ENCODE data around the gene HSBP1L1. TPM values are rescaled to one million over a fixed set of nuclear protein-coding genes. Genes with fewer than 3 reads are reported as not detected.

Gene HSBP1L1
- total RNA-seq, 4 donors from 2014 or later = 6.6 to 21.3 (median 15.0) TPM

- Histone ChIP-seq H3K4me3 (no peak overlapping the region), H3K27ac (no peak overlapping the region), H3K4me1 (no peaks in the 10 kb centered on the region), H3K9me3 (no peaks in the 10 kb centered on the region), H3K27me3 (no peaks in the 10 kb centered on the region), H3K36me3 (no peaks in the 10 kb centered on the region)
- TF ChIP-seq POLR2A (IDR thresholded peaks at IDR 0.05) = no peak
- TF ChIP-seq, protein P1, sequence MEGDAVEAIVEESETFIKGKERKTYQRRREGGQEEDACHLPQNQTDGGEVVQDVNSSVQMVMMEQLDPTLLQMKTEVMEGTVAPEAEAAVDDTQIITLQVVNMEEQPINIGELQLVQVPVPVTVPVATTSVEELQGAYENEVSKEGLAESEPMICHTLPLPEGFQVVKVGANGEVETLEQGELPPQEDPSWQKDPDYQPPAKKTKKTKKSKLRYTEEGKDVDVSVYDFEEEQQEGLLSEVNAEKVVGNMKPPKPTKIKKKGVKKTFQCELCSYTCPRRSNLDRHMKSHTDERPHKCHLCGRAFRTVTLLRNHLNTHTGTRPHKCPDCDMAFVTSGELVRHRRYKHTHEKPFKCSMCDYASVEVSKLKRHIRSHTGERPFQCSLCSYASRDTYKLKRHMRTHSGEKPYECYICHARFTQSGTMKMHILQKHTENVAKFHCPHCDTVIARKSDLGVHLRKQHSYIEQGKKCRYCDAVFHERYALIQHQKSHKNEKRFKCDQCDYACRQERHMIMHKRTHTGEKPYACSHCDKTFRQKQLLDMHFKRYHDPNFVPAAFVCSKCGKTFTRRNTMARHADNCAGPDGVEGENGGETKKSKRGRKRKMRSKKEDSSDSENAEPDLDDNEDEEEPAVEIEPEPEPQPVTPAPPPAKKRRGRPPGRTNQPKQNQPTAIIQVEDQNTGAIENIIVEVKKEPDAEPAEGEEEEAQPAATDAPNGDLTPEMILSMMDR (IDR thresholded peaks at IDR 0.05) = no peak
- intact Hi-C loops (cut with DNase I; ENCODE audit: low total_unique reads) = no loop called here
- no peak for DNase-seq
Measured at GRCh38 chr18:79942211-79942610, 22.2 kb upstream of the HSBP1L1 start.

- Histone ChIP-seq H3K36me3 (no peaks in the 10 kb centered on the region), H3K9me3 (no peaks in the 10 kb centered on the region), H3K27ac (no peak overlapping the region), H3K4me1 (no peaks in the 10 kb centered on the region), H3K4me3 (no peak overlapping the region), H3K27me3 (no peaks in the 10 kb centered on the region)
- intact Hi-C loops (cut with DNase I; ENCODE audit: low total_unique reads) = no loop called here
- no peak for DNase-seq
- no peak for TF ChIP-seq POLR2A (IDR thresholded peaks at IDR 0.05)
- TF ChIP-seq, protein P1 (IDR thresholded peaks at IDR 0.05) = no peak
Measured at GRCh38 chr18:79942786-79943607, 21.4 kb upstream of the HSBP1L1 start.

GRCh38 chr18:79943608-79944125, 20.8 kb upstream of the HSBP1L1 start:
- no peak for DNase-seq
- H3K27ac ChIP-seq = no peak overlapping the region
- no peaks in the 10 kb centered on the region for H3K4me1 ChIP-seq
- TF ChIP-seq, protein P1 (IDR thresholded peaks at IDR 0.05) = no peak
- no peak for TF ChIP-seq POLR2A (IDR thresholded peaks at IDR 0.05)
- no peak overlapping the region for H3K4me3 ChIP-seq
- no peaks in the 10 kb centered on the region for H3K9me3 ChIP-seq
- intact Hi-C loops (cut with DNase I; ENCODE audit: low total_unique reads) = no loop called here
- H3K36me3 ChIP-seq = no peaks in the 10 kb centered on the region
- H3K27me3 ChIP-seq = no peaks in the 10 kb centered on the region

GRCh38 chr18:79944126-79944731, 20.2 kb upstream of the HSBP1L1 start:
- no peaks in the 10 kb centered on the region for H3K36me3 ChIP-seq
- no peak overlapping the region for H3K27ac ChIP-seq

More at GRCh38 chr18:79944126-79944731, 20.2 kb upstream of the HSBP1L1 start:
- no peaks in the 10 kb centered on the region for H3K27me3 ChIP-seq
- intact Hi-C loops (cut with DNase I; ENCODE audit: low total_unique reads) = no loop called here
- peak in 1 of 2 donors; percentile 65 for DNase-seq
- H3K4me3 ChIP-seq = no peak overlapping the region
- no peaks in the 10 kb centered on the region for H3K9me3 ChIP-seq
- no peak for TF ChIP-seq POLR2A (IDR thresholded peaks at IDR 0.05)
- TF ChIP-seq, protein P1 (IDR thresholded peaks at IDR 0.05) = no peak
- no peaks in the 10 kb centered on the region for H3K4me1 ChIP-seq
